HG02938 (cell line): ENCODE results near the gene SUCLG2.

Experiments
- ATAC-seq: cut with Tn5 transposase; IDR thresholded peaks from one replicate; pipeline ENCODE4 v1.9.1; 2021; ENCODE audit warnings: mild to moderate bottlenecking, moderate library complexity; ENCODE audit not compliant: unreplicated experiment

SUCLG2 gene

GRCh38 chr3:67521053-67521646 is 133.3 kb downstream of the SUCLG2 start:
- peak; percentile 71 for ATAC-seq

GRCh38 chr3:67518236-67518635 is 136.2 kb downstream of the SUCLG2 start:
- no peak for ATAC-seq

GRCh38 chr3:67517781-67518180 is 136.6 kb downstream of the SUCLG2 start:
- ATAC-seq = no peak

- ATAC-seq = no peak
Observed at GRCh38 chr3:67516496-67516895, 137.9 kb downstream of the SUCLG2 start.

- no peak for ATAC-seq
Observed at GRCh38 chr3:67515778-67516177, 138.6 kb downstream of the SUCLG2 start.

- no peak for ATAC-seq
Observed at GRCh38 chr3:67509471-67510075, 144.8 kb downstream of the SUCLG2 start.

GRCh38 chr3:67507584-67507983 is 146.8 kb downstream of the SUCLG2 start:
- no peak for ATAC-seq

GRCh38 chr3:67500709-67501108 is 153.7 kb downstream of the SUCLG2 start:
- ATAC-seq = no peak

- no peak for ATAC-seq
Observed at GRCh38 chr3:67497746-67498145, 156.7 kb downstream of the SUCLG2 start.

- no peak for ATAC-seq
Observed at GRCh38 chr3:67495751-67496150, 158.7 kb downstream of the SUCLG2 start.

GRCh38 chr3:67493808-67494207 is 160.6 kb downstream of the SUCLG2 start:
- ATAC-seq = no peak

- no peak for ATAC-seq
Observed at GRCh38 chr3:67490658-67491057, 163.8 kb downstream of the SUCLG2 start.

GRCh38 chr3:67489816-67490215 is 164.6 kb downstream of the SUCLG2 start:
- no peak for ATAC-seq

GRCh38 chr3:67487564-67488114 is 166.8 kb downstream of the SUCLG2 start:
- ATAC-seq = no peak

GRCh38 chr3:67486883-67487282 is 167.5 kb downstream of the SUCLG2 start:
- no peak for ATAC-seq

GRCh38 chr3:67484085-67484484 is 170.3 kb downstream of the SUCLG2 start:
- ATAC-seq = no peak

- ATAC-seq = no peak
Observed at GRCh38 chr3:67481126-67481525, 173.3 kb downstream of the SUCLG2 start.

GRCh38 chr3:67478423-67478822 is 176.0 kb downstream of the SUCLG2 start:
- no peak for ATAC-seq

GRCh38 chr3:67474311-67474710 is 180.1 kb downstream of the SUCLG2 start:
- ATAC-seq = no peak

GRCh38 chr3:67472674-67473201 is 181.7 kb downstream of the SUCLG2 start:
- ATAC-seq = no peak

GRCh38 chr3:67470207-67470606 is 184.2 kb downstream of the SUCLG2 start:
- no peak for ATAC-seq

GRCh38 chr3:67468511-67468910 is 185.9 kb downstream of the SUCLG2 start:
- no peak for ATAC-seq
